G401.6 (cell line): ENCODE data around the gene MT1B.

Experiments
- FAIRE-seq: peaks from 2 replicates; lab custom pipeline; 2012; peaks lifted over from hg19 to GRCh38; lab: Jason Lieb, UNC

Gene MT1B

DNA sequence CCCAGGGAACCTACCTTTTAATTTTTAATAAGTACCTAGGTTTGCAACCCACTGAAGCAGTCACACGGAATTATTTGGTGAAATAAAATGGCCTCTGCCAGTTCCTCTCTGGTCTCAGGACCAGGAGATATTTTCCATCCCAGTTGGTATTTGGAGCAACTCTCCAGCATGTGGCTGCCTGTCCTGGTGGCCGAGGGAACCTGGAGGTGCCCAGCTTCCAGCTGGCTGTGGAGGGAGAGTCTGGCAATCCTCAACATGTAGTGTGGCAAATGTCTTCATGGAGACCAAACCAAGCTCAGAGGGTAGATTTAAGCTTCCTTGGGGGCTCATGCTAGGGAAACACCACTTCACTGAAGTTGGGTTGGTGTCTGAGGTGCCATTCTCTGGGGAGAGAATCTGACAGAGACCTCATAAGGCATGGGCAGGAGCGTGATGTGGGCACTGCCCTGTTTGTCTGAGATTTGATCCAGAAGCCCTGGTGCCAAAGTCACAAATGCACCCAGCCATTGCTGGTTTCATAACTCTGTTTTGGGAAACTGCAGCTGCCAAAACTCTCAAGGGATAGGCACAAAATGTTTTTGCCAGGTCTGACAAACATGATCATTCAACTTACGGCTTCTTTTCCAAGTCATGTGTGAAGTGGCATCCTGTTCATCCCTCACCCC is 33.4 kb downstream of the MT1B start:
- FAIRE-seq: no peak

DNA sequence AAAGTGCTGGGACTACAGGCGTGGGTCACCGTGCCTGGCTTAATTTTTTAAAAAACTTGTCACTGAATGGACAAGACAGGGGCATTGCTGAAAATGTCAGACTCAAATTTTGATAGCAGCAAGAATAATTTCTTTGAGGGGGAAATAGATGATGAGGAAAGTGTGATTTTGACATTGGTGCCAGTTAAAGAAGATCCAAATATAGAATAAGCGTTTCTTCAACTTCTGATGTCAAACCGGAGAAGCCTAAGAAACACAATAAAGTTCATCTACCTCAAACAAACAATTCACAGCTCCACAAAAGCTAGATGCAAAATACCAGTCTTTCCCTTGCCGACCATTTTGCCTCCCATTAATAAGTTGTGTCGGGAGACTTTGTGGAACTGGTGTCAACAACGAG is 35.1 kb downstream of the MT1B start:
- no peak for FAIRE-seq

DNA sequence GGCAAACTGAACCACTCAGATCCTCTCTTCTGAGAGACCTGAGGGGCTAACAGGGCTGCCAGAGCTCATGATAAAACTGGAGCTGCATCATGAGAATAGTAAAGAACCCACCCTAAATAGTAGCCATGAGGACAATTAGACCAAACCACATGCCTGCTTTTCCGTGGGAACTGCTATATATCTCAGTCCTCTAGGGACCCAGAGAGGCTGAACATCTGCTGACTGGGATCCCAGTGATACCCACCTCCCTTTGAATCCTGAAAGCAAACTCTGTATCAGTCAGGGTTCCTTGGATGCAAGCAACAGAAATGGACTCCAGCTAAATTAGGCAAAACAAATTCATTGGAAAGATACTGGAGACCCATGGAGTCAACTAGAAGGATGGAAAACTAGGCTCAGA is 37.1 kb downstream of the MT1B start:
- FAIRE-seq: no peak

DNA sequence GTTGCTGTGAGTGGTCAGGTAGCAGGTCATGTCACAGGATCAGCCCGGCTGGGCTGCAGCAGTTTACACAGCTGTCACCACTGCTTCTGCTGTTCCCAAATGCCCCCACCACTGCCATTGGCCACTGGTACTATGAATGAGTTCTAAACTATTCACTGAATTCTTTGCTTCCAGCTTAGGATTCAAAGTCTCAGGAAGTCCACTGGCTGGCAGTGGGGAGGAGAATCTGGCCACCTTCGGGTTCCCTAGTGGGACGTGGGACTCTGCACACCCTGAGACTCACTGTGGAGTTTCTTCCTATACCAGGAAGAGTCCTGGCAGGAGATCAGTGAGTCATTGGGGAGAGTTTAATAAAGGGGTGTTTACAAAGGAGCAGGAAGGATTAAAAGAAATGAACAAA is 37.5 kb downstream of the MT1B start:
- no peak for FAIRE-seq

DNA sequence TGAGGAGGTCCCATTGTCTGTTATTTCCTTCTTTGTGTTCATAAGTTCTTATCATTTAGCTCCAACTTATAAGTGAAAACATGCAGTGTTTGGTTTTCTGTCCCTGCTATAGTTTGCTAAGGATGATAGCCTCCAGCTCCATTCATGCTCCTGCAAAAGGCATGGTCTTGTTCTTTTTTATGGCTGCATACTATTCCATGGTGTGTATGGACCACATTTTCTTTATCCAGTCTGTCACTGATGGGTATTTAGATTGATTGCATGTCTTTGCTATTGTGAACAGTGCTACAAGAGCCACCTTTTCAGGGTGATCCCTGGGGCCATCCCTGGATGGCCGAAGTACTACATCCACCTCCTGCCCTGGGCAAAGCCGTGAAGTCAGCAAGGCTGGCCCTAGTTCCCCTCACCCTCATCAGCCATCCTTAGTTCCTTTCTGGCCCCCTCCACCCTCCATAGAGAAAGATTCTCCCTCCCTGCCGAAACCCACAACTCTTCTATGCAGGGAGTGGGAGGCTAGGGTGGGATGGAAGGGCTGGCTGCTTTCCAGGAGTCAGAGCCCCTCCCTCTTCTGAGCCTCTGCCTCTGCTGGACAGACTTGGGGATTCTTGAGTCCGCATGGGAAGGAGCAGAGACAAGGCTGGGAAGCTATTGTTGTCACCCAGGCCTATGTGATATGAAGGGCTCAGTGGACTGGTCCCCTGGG is 38.9 kb downstream of the MT1B start:
- FAIRE-seq: no peak

DNA sequence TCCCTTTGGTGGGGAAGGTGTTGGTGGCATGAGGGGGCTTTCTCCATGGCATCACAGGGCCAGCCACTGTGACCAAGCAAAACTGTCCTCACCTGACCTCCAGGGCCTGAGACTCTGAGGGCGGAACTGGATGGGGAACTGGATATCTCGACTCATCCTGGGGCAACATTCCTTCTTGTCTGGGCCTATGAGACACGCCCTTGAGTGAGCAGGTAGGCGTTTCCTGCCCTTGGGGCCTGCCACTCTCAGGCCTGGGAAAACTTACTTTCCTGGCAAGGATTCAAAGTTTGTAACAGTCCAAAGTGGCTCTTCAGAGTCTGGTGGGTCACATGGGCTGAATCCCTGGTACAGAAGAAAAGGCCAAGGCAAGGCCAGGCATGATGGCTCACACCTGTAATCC is 40.2 kb downstream of the MT1B start:
- FAIRE-seq: no peak

DNA sequence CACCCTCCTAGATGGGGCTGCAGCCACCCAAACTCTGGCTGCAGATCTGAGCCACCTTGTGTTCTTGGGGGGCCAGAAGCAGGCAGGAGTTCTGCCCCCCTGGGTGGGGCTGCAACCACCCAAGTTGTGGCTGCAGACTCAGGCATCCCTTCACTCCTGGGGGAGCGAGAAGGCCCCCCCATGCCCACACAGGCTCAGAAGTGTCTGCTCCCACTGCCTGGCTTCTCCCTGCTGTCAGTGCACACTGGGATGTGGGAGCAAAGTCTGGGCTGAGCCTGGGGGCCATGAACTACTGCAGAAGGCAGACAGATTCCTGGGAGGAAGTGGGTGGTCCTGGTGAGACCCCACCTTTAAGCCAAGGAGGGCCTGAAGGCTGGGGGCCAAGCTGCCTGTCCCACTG is 43.6 kb downstream of the MT1B start:
- FAIRE-seq: no peak

DNA sequence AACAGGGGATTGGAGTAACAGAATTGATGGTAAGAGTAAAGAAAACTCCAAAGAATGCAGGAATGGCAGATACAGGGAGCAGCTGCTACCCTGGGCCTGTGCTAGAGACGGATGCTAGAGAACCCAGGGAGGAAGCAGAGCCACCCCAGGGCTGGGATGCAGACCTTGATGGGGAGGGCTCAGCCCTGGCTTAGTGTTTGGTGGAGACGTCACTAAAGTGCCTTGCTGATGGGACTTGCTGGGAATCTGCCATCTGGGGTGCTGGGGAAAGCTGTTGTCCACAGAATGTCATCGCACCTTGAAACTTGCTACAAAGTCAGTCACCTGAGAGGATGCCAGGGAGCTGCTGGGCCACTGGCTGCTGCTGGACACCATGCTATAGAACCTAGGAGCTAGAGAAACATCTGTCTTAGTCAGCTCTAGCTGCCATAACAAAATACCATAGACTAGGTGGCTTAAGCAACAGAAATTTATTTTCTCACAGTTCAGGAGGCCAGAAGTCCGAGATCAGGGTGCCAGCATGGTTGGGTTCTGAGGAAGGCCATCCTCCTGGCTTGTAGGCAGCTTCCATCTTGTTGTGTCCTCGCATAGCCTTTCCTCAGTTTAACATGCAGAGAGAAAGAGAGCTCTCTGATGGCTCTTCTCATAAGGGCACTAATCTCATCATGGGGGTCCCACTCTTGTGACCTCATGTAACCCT is 45.9 kb downstream of the MT1B start:
- FAIRE-seq: no peak

DNA sequence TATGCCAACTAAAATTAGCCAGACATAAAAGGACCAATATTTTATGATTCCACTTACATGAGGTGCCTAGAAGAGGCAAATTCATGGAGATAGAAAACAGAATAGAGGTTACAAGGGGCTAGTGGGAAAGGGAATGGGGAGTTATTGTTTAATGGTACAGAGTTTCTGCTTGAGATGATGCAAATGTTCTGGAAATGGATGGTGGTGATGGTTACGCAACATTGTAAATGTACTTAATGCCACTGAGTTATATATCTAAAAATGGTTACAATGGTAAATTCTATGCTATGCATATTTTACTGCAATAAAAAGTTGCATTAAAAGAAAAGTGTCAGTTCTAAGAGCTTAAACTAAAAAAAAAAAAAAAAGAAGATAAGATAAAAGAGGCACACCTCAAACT is 48.5 kb downstream of the MT1B start:
- FAIRE-seq: no peak

DNA sequence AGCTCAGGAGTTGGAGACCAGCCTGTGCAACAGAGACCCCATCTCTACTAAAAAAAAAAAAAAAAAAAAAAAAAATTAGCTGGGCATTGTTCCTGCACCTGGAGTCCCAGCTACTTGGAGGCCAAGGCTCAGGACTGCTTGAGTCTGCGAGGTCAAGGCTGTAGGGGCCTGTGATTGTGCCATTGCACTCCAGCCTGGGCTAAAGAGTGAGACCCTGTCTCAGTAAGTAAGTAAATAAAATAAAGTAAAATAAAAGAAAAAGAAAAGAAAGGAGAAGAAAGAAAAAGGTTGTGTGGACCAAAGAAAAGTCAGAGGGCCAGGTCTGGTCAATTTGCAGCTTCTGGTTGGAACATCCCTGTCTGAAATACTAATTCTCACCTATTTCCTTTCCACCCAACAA is 48.9 kb downstream of the MT1B start:
- no peak for FAIRE-seq

DNA sequence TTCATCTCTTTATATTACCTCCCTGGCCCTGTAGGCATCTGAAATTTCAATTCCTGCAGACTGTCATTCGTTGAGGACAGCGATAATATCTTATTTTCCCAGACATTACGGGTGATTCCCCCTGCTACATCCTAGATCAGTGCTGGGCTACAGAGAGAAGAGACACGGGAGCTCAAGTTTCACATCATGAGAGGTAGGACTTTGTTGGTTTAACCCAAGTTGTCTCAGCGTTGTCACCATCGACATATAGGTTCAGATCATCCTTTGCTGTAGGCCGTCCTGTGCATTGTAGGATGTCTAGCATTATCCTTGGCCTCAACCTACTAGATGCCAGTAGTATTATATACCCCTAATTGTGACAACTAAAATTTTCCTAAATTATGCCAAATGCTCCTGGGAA is 49.8 kb downstream of the MT1B start:
- FAIRE-seq: no peak
